Transverse colon (tissue), 4 donors: ENCODE measurements around the gene RAI1. TPM values are rescaled to one million over a fixed set of nuclear protein-coding genes. Genes with fewer than 3 reads are reported as not detected.
A peak's percentile ranks its signal among the peaks of the same experiment; 100 is the strongest.

Experiments
- DNase-seq: peaks from one replicate; pipeline ENCODE4 v3.0.0-alpha.2; 2019
- H3K27ac ChIP-seq, 4 donors: fragments of 200-600 bp; sonication (generic); 2 replicates each; pipeline ENCODE4 v1.5.1; 2016 to 2018; ENCODE audit warnings: inconsistent platforms in 4 of 4
- H3K27me3 ChIP-seq: fragments of 200-600 bp; sonication (generic); 2 replicates; pipeline ENCODE4 v1.5.1; 2017; ENCODE audit warnings: inconsistent platforms
- H3K36me3 ChIP-seq, 4 donors: fragments of 200-600 bp; sonication (generic); 2 replicates each; pipeline ENCODE4 v1.5.1; 2017 to 2019; ENCODE audit warnings: inconsistent platforms in 4 of 4
- H3K4me1 ChIP-seq, 4 donors: fragments of 200-600 bp; sonication (generic); 2 replicates each; pipeline ENCODE4 v1.5.1; 2017 to 2020; ENCODE audit warnings: inconsistent platforms in 4 of 4
- H3K4me3 ChIP-seq, 4 donors: fragments of 200-600 bp; sonication (generic); 1 replicate in 1 of 4; 2 replicates in 3 of 4; pipeline versions ENCODE4 v1.5.1 to v1.6.1; 2017 to 2019; ENCODE audit warnings: inconsistent platforms in 4 of 4
- H3K9me3 ChIP-seq, 2 donors: fragments of 200-600 bp; sonication (generic); 2 replicates each; pipeline ENCODE4 v1.5.1; 2017 to 2019; ENCODE audit warnings: inconsistent platforms in 2 of 2
- EP300 ChIP-seq: sonication (generic); formaldehyde crosslinking; IDR thresholded peaks from one replicate; pipeline ENCODE4 v1.6.1; 2017; ENCODE audit warnings: antibody characterized with exemption, low read depth
- POLR2A ChIP-seq: fragments of 450-650 bp; IDR thresholded peaks from one replicate; pipeline ENCODE4 v1.6.1; 2016; ENCODE audit warnings: antibody characterized with exemption, mild to moderate bottlenecking, moderate library complexity
- POLR2AphosphoS5 ChIP-seq, 3 donors: sonication (generic); formaldehyde crosslinking; IDR thresholded peaks; one replicate each; pipeline ENCODE4 v1.6.1; 2016; ENCODE audit warnings: antibody characterized with exemption in 3 of 3
- WGBS, 2 donors: methylation state at CpG; one replicate each; pipeline ENCODE4 v1.1.5; 2018; ENCODE audit warnings: low coverage in 1 of 2; 5-methylcytosine and 5-hydroxymethylcytosine counted together
- in situ Hi-C, 4 donors: fragments of 200-750 bp; cut with MboI; loops; one replicate each; pipeline versions ENCODE4 v1.15.0 to v1.15.1; 2017; ENCODE audit warnings: low sequenced_read_pairs in 3 of 4, low pct_ligation_motif_present in 1 of 4, low pct_unique_long_range_greater_than_20kb in 1 of 4
- intact Hi-C: fragments of 100-400 bp; cut with DNase I; formaldehyde crosslinking; loops from one replicate; pipeline ENCODE4 v1.15.1; 2023; ENCODE audit warnings: low total_unique reads
- total RNA-seq, 4 donors: library from RNA; depleted of rRNA; stranded (reverse); fragments of >200 nt; gene quantifications; one replicate each; pipeline ENCODE4 v1.1.0, GENCODE V29; 2016
- TF ChIP-seq, protein P1 (sequence below), 5 experiments: fragments of 200-600 bp in 3 of 5; fragments of 450-650 bp in 2 of 5; sonication (generic) in 3 of 5; IDR thresholded peaks; 1 replicate in 2 of 5; 2 replicates in 3 of 5; pipeline ENCODE4 v1.5.1; 2016 to 2017; ENCODE audit warnings: antibody characterized with exemption in 5 of 5, inconsistent platforms in 3 of 5, mild to moderate bottlenecking in 2 of 5, moderate library complexity in 1 of 5

RAI1 gene
- total RNA-seq, 4 donors from 2014 or later: 14.1 to 163 (median 34.6) TPM

DNA sequence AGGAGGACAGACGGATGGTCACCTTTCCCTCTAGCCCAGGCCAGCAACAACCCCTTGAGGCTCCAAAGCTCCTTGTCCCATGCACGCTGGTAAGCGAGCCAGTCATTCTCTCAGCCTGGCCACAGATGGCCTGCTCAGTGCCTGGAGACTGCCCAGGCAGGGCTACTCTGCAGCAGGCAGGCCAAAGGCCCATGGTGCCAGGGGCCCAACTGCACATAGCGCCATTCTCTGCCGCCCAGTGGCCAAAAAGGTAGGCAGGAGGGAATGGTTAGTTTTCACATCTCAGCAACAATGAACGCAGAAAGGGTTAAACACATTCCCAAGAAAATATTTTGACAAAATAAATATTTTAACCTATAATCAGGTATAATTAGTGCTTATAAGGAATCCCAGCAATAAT is 163.2 kb downstream of the RAI1 start:
- Histone ChIP-seq H3K9me3 (no peaks in the 10 kb centered on the region), H3K4me3 (no peak overlapping the region), H3K4me1 (peaks cover 16 to 31% (median 23%) of the 10 kb centered on the region in 4 donors), H3K27ac (no peak overlapping the region), H3K36me3 (no peaks in the 10 kb centered on the region), H3K27me3 (no peaks in the 10 kb centered on the region)
- intact Hi-C loops (no loop called here), in situ Hi-C loops (no loop called here)
- 95% methylated on average over 4 of the region's 6 CpGs; no CpG with 5 or more reads in 1 of the 2 donors for WGBS, 2 donors
- no peak for TF ChIP-seq POLR2A
- TF ChIP-seq POLR2AphosphoS5 (IDR thresholded peaks at IDR 0.05): no peak
- TF ChIP-seq, protein P1, sequence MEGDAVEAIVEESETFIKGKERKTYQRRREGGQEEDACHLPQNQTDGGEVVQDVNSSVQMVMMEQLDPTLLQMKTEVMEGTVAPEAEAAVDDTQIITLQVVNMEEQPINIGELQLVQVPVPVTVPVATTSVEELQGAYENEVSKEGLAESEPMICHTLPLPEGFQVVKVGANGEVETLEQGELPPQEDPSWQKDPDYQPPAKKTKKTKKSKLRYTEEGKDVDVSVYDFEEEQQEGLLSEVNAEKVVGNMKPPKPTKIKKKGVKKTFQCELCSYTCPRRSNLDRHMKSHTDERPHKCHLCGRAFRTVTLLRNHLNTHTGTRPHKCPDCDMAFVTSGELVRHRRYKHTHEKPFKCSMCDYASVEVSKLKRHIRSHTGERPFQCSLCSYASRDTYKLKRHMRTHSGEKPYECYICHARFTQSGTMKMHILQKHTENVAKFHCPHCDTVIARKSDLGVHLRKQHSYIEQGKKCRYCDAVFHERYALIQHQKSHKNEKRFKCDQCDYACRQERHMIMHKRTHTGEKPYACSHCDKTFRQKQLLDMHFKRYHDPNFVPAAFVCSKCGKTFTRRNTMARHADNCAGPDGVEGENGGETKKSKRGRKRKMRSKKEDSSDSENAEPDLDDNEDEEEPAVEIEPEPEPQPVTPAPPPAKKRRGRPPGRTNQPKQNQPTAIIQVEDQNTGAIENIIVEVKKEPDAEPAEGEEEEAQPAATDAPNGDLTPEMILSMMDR (IDR thresholded peaks at IDR 0.05): no peak
- TF ChIP-seq EP300: no peak
- no peak for DNase-seq

DNA sequence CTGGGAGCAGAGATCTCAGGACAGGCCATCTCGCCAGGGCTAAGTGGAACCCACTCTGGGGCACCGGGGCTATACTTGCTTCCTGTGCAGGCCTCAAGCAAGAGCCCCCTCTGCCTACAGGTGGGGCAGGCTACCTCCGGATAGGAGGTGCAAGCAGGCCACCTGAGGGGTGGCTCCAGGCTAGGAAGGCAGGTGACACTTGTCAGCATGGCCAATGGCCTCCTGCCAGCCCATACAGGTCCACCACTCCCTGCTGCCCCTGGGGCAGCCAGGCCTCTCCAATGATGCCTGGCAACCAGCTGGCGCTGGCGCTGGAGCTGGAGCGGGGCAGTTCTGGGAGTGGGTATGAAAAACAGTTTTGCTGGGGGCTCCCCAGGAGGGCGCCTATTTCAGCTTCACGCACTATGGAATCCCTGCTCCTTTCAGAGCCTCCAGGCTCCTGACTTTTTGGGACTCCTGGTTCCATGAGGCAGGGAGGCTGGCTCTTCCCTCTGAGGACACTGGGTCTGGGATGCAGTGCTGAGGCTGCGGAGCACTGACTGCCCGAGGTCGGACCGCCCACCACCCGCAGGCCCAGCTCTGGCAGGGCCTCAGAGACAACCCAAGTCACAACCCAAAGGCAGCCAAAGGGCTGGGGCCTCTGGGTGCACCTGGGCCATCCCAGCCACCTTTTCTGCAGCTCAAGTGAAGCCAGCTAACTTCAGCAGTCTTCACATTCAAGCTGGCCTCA is 164.0 kb downstream of the RAI1 start:
- H3K36me3 ChIP-seq: no peaks in the 10 kb centered on the region
- no peak for DNase-seq
- intact Hi-C loops: no loop called here
- H3K27ac ChIP-seq: no peak overlapping the region
- H3K9me3 ChIP-seq: no peaks in the 10 kb centered on the region
- H3K27me3 ChIP-seq: no peaks in the 10 kb centered on the region
- no peak overlapping the region for H3K4me3 ChIP-seq
- in situ Hi-C loops: no loop called here
- TF ChIP-seq, protein P1 (IDR thresholded peaks at IDR 0.05): no peak
- no peak for TF ChIP-seq POLR2A
- TF ChIP-seq EP300: no peak
- TF ChIP-seq POLR2AphosphoS5 (IDR thresholded peaks at IDR 0.05): no peak
- WGBS, 2 donors: 85% methylated on average over 9 of the region's 13 CpGs; no CpG with 5 or more reads in 1 of the 2 donors
- peaks cover 23 to 35% (median 25%) of the 10 kb centered on the region in 4 donors for H3K4me1 ChIP-seq

DNA sequence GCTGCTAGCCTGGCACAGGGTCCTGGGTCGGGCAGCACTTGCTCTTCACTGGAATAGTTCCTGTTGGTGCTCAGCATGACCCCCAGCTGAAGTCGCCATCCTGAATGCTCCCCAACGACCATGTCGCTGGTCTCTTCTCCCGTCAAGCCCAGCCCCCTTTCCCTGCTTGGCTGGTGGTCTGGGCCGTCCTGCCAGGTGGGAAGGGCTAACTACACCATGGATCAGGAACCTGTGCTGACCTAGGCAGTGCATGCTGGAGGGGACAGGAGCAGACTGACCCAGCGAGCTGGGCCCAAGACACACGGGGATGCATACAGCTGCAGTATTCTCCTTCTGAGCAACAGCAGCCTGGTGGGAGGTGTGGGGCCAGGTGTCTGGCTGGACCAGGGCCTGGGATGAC is 164.7 kb downstream of the RAI1 start:
- no peak for DNase-seq
- Histone ChIP-seq H3K27me3 (no peaks in the 10 kb centered on the region), H3K27ac (no peak overlapping the region), H3K9me3 (no peaks in the 10 kb centered on the region), H3K4me3 (no peak overlapping the region), H3K4me1 (peaks cover 18 to 34% (median 19%) of the 10 kb centered on the region in 4 donors), H3K36me3 (no peaks in the 10 kb centered on the region)
- in situ Hi-C loops (no loop called here), intact Hi-C loops (no loop called here)
- 89% methylated on average over 8 of the region's 8 CpGs; no CpG with 5 or more reads in 1 of the 2 donors for WGBS, 2 donors
- TF ChIP-seq EP300 (no peak), POLR2A (no peak), POLR2AphosphoS5 (IDR thresholded peaks at IDR 0.05) (no peak)
- TF ChIP-seq, protein P1 (IDR thresholded peaks at IDR 0.05): no peak

DNA sequence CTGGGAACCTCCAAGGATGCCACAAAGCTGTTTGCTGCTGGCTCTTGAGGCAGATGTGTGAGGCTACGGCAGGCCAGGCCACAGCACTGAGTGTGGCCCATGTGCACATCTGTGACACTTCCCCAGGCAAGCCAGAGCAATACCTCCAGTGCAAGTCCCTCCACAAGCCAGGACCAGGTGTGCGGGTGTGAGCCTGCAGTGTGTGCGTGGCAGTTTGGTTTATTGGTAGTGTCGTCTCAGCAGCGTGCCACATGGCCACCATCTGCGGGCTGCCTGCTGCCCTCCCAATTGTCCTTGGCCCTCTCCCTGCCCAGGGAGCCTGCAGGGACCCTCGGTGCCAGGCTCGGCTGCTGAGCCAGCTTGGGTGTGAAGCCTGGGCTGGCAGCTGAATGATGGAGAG is 165.4 kb downstream of the RAI1 start:
- H3K36me3 ChIP-seq: no peaks in the 10 kb centered on the region
- in situ Hi-C loops: no loop called here
- no peak for DNase-seq
- peaks cover 16 to 29% (median 18%) of the 10 kb centered on the region in 4 donors for H3K4me1 ChIP-seq
- H3K27ac ChIP-seq: no peak overlapping the region
- H3K9me3 ChIP-seq: no peaks in the 10 kb centered on the region
- WGBS, 2 donors: 90 to 100% methylated on average over 1 to 8 of the region's 8 CpGs
- peak in 1 of 3 donors; percentile 18 for TF ChIP-seq POLR2AphosphoS5 (IDR thresholded peaks at IDR 0.05)
- no peak for TF ChIP-seq POLR2A
- H3K4me3 ChIP-seq: no peak overlapping the region
- intact Hi-C loops: no loop called here
- H3K27me3 ChIP-seq: no peaks in the 10 kb centered on the region
